ENCODE data around the gene RADX. TPM values are rescaled to one million over a fixed set of nuclear protein-coding genes. Genes with fewer than 3 reads are reported as not detected.
A peak's percentile ranks its signal among the peaks of the same experiment; 100 is the strongest.

The RADX gene
- total RNA-seq, 2 experiments from 2014 or later = 8.1 to 9.4 TPM

GRCh38 chrX:106611317-106611678, 480 bp upstream of the RADX start:
- no peaks in the 10 kb centered on the region for H3K4me1 ChIP-seq (ENCODE audit: insufficient read depth, low read length)
- peak overlapping the region; percentile 83 for H3K4me3 ChIP-seq (ENCODE audit: low read length)
- Mint-ChIP-seq H3K27ac (peak overlapping the region; percentile 96), H3K9me3 (no peaks in the 10 kb centered on the region), H3K36me3 (ENCODE audit: low read depth) (peaks cover 9% of the 10 kb centered on the region), H3K4me3 (peak overlapping the region; percentile 98), H3K4me1 (ENCODE audit: low read depth) (peaks cover 37% of the 10 kb centered on the region), H3K27me3 (no peaks in the 10 kb centered on the region)
- ChIA-PET POLR2A (interaction anchor here (1.1 to 1.5 kb wide), 3 partner anchors 9 to 388 kb away, joined by 3 to 11 read pairs (median 5); no protein-coding TSS in a partner anchor), CTCF (no interaction called here)
- no peaks in the 10 kb centered on the region for H3K36me3 ChIP-seq (ENCODE audit: insufficient read depth, low read length)
- peak overlapping the region in 1 of 2 donors; percentile 32 for H3K27ac ChIP-seq (ENCODE audit: low read depth in 1 of 2, low read length in 2 of 2)
- ATAC-seq (ENCODE audit: poor library complexity) = no peak
- TF ChIP-seq, protein P1, sequence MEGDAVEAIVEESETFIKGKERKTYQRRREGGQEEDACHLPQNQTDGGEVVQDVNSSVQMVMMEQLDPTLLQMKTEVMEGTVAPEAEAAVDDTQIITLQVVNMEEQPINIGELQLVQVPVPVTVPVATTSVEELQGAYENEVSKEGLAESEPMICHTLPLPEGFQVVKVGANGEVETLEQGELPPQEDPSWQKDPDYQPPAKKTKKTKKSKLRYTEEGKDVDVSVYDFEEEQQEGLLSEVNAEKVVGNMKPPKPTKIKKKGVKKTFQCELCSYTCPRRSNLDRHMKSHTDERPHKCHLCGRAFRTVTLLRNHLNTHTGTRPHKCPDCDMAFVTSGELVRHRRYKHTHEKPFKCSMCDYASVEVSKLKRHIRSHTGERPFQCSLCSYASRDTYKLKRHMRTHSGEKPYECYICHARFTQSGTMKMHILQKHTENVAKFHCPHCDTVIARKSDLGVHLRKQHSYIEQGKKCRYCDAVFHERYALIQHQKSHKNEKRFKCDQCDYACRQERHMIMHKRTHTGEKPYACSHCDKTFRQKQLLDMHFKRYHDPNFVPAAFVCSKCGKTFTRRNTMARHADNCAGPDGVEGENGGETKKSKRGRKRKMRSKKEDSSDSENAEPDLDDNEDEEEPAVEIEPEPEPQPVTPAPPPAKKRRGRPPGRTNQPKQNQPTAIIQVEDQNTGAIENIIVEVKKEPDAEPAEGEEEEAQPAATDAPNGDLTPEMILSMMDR (IDR thresholded peaks at IDR 0.05) = no peak
- intact Hi-C loops (cut with DNase I, micrococcal nuclease) = loop anchor here in 1 of 2 experiments (5.0 kb wide), 1 partner anchor 129 kb away; no protein-coding TSS in a partner anchor
- no peaks in the 10 kb centered on the region for H3K9me3 ChIP-seq (ENCODE audit: control insufficient read depth in 1 of 2, insufficient read depth in 1 of 2, low read length in 2 of 2)
- DNase-seq = no peak
- no peaks in the 10 kb centered on the region for H3K27me3 ChIP-seq (ENCODE audit: control insufficient read depth in 1 of 2, insufficient read depth in 2 of 2, low read length in 2 of 2)

DNA sequence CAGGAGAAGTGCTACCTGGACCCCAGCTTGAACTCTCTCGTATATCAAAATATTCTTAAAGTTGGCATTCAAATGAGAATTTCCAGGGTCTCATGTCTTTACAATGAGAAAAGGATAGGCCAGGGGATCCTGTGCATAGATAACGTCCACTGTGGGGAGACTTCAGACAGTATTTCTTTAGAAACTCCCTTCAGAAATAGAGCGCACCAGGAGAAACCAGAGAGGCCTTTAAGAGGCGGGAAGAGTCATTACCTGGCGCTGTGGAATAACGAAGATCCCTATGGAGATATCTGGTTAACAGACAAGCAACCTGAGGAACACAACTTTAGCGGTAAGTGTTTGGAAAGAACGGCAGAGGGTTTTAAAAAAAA, 600 bp downstream of the RADX start:
- no peaks in the 10 kb centered on the region for H3K36me3 ChIP-seq (ENCODE audit: insufficient read depth, low read length)
- H3K36me3 Mint-ChIP-seq (ENCODE audit: low read depth) = peaks cover 9% of the 10 kb centered on the region
- peak overlapping the region in 1 of 2 donors; percentile 84 for H3K27ac ChIP-seq (ENCODE audit: low read depth in 1 of 2, low read length in 2 of 2)
- no peaks in the 10 kb centered on the region for H3K27me3 ChIP-seq (ENCODE audit: control insufficient read depth in 1 of 2, insufficient read depth in 2 of 2, low read length in 2 of 2)
- no peaks in the 10 kb centered on the region for H3K9me3 Mint-ChIP-seq
- ChIA-PET POLR2A (interaction anchor here (0.6 to 1.1 kb wide), 3 partner anchors 22 to 387 kb away, joined by 3 read pairs; no protein-coding TSS in a partner anchor), CTCF (no interaction called here)
- intact Hi-C loops (cut with DNase I, micrococcal nuclease) = loop anchor here in 1 of 2 experiments (5.0 kb wide), 1 partner anchor 130 kb away; no protein-coding TSS in a partner anchor
- H3K4me1 Mint-ChIP-seq (ENCODE audit: low read depth) = peaks cover 37% of the 10 kb centered on the region
- H3K4me3 Mint-ChIP-seq = peak overlapping the region; percentile 98
- ATAC-seq (ENCODE audit: poor library complexity) (no peak), DNase-seq (peak in 1 of 14 experiments; percentile 30)
- TF ChIP-seq, protein P1 (IDR thresholded peaks at IDR 0.05) = no peak
- H3K4me1 ChIP-seq (ENCODE audit: insufficient read depth, low read length) = no peaks in the 10 kb centered on the region
- no peaks in the 10 kb centered on the region for H3K9me3 ChIP-seq (ENCODE audit: control insufficient read depth in 1 of 2, insufficient read depth in 1 of 2, low read length in 2 of 2)
- peak overlapping the region; percentile 96 for H3K27ac Mint-ChIP-seq
- H3K27me3 Mint-ChIP-seq = no peaks in the 10 kb centered on the region
- peak overlapping the region; percentile 83 for H3K4me3 ChIP-seq (ENCODE audit: low read length)

- intact Hi-C loops (cut with DNase I, micrococcal nuclease) = loop anchor here in 1 of 2 experiments (5.0 kb wide), 1 partner anchor 131 kb away; no protein-coding TSS in a partner anchor
- Mint-ChIP-seq H3K4me1 (ENCODE audit: low read depth) (peaks cover 30% of the 10 kb centered on the region), H3K4me3 (peak overlapping the region; percentile 98), H3K36me3 (ENCODE audit: low read depth) (peaks cover 9% of the 10 kb centered on the region), H3K9me3 (no peaks in the 10 kb centered on the region), H3K27me3 (no peaks in the 10 kb centered on the region), H3K27ac (peak overlapping the region; percentile 96)
- no peak overlapping the region for H3K27ac ChIP-seq (ENCODE audit: low read depth in 1 of 2, low read length in 2 of 2)
- ATAC-seq (ENCODE audit: poor library complexity) = no peak
- peak overlapping the region; percentile 83 for H3K4me3 ChIP-seq (ENCODE audit: low read length)
- H3K36me3 ChIP-seq (ENCODE audit: insufficient read depth, low read length) = no peaks in the 10 kb centered on the region
- CTCF ChIA-PET = no interaction called here
- POLR2A ChIA-PET = interaction anchor here (0.6 to 0.7 kb wide), 2 partner anchors 22 to 31 kb away, joined by 3 read pairs; no protein-coding TSS in a partner anchor
- no peaks in the 10 kb centered on the region for H3K27me3 ChIP-seq (ENCODE audit: control insufficient read depth in 1 of 2, insufficient read depth in 2 of 2, low read length in 2 of 2)
- TF ChIP-seq, protein P1 (IDR thresholded peaks at IDR 0.05) = no peak
- no peak for DNase-seq
- no peaks in the 10 kb centered on the region for H3K4me1 ChIP-seq (ENCODE audit: insufficient read depth, low read length)
- no peaks in the 10 kb centered on the region for H3K9me3 ChIP-seq (ENCODE audit: control insufficient read depth in 1 of 2, insufficient read depth in 1 of 2, low read length in 2 of 2)
Observed at GRCh38 chrX:106613277-106613676, 1.5 kb downstream of the RADX start.
